GM23248 (cell line): ENCODE results near the gene SSB. TPM values are rescaled to one million over a fixed set of nuclear protein-coding genes. Genes with fewer than 3 reads are reported as not detected.
"Not testable (repeated sequence)": the region's sequence is repeated elsewhere in the genome, so short reads cannot be mapped to it uniquely, and the experiment has no call there.

Experiments
- DNase-seq: peaks from one replicate; pipeline ENCODE4 v3.0.0-alpha.2; 2015
- H2AFZ ChIP-seq: fragments of 200-600 bp; sonication (generic); 2 replicates; pipeline ENCODE4 v1.6.1; 2016; ENCODE audit warnings: antibody characterized with exemption
- H3F3A ChIP-seq: fragments of 200-600 bp; sonication (generic); 2 replicates; pipeline ENCODE4 v1.6.1; 2016; ENCODE audit warnings: mild to moderate bottlenecking, antibody characterized with exemption, mixed run types; ENCODE audit not compliant: insufficient read depth
- H3K27ac ChIP-seq: fragments of 200-600 bp; sonication (generic); 2 replicates; pipeline ENCODE4 v1.5.1; 2016; ENCODE audit warnings: mild to moderate bottlenecking
- H3K27me3 ChIP-seq: fragments of 200-600 bp; sonication (generic); replicated peaks from 2 replicates; pipeline ENCODE4 v1.6.1; 2016; ENCODE audit warnings: mild to moderate bottlenecking; ENCODE audit not compliant: insufficient read depth
- H3K36me3 ChIP-seq: fragments of 200-600 bp; sonication (generic); 2 replicates; pipeline ENCODE4 v1.6.1; 2016; ENCODE audit warnings: low read depth, mild to moderate bottlenecking
- H3K4me1 ChIP-seq: fragments of 200-600 bp; sonication (generic); 2 replicates; pipeline ENCODE4 v1.6.1; 2016; ENCODE audit warnings: mild to moderate bottlenecking; ENCODE audit not compliant: insufficient read depth
- H3K4me2 ChIP-seq: fragments of 200-600 bp; sonication (generic); one replicate; pipeline ENCODE4 v1.6.1; 2016; ENCODE audit warnings: mild to moderate bottlenecking; ENCODE audit not compliant: unreplicated experiment
- H3K4me3 ChIP-seq: fragments of 200-600 bp; sonication (generic); 2 replicates; pipeline ENCODE4 v1.5.1; 2016; ENCODE audit warnings: mild to moderate bottlenecking
- H3K79me2 ChIP-seq: fragments of 200-600 bp; sonication (generic); 2 replicates; pipeline ENCODE4 v1.6.1; 2016; ENCODE audit warnings: mild to moderate bottlenecking; ENCODE audit not compliant: insufficient read depth
- H3K9ac ChIP-seq: fragments of 200-600 bp; sonication (generic); 2 replicates; pipeline ENCODE4 v1.6.1; 2016; ENCODE audit warnings: mild to moderate bottlenecking
- H3K9me2 ChIP-seq: fragments of 200-600 bp; sonication (generic); 2 replicates; pipeline ENCODE4 v1.6.1; 2016; ENCODE audit warnings: mixed run types, mild to moderate bottlenecking, moderate library complexity; ENCODE audit not compliant: insufficient read depth
- H3K9me3 ChIP-seq: fragments of 200-600 bp; sonication (generic); one replicate; pipeline ENCODE4 v1.6.1; 2017; ENCODE audit warnings: low read depth
- H4K20me1 ChIP-seq: fragments of 200-600 bp; sonication (generic); 2 replicates; pipeline ENCODE4 v1.6.0; 2016; ENCODE audit not compliant: insufficient read depth
- EZH2 ChIP-seq: fragments of 200-600 bp; sonication (generic); IDR thresholded peaks from 2 replicates; pipeline ENCODE4 v1.6.1; 2018; ENCODE audit warnings: antibody characterized with exemption, mild to moderate bottlenecking; ENCODE audit not compliant: insufficient read depth, poor library complexity, severe bottlenecking
- EZH2phosphoT487 ChIP-seq: fragments of 200-600 bp; sonication (generic); IDR thresholded peaks from 2 replicates; pipeline ENCODE4 v1.6.1; 2018; ENCODE audit warnings: antibody characterized with exemption, moderate library complexity, mild to moderate bottlenecking, low read depth; ENCODE audit not compliant: insufficient read depth
- WGBS, 2 experiments: methylation state at CpG; one replicate each; pipeline ENCODE4 v1.1.6; 2015 to 2017; ENCODE audit warnings: low lambda C conversion rate in 2 of 2, low coverage in 1 of 2; ENCODE audit errors: missing lambda C conversion rate in 2 of 2; 5-methylcytosine and 5-hydroxymethylcytosine counted together
- in situ Hi-C: fragments of 300-500 bp; cut with MboI; formaldehyde crosslinking; loops from 2 replicates; pipeline ENCODE4 v1.15.0; 2020
- polyA plus RNA-seq: library from polyadenylated mRNA; unstranded; fragments of >200 nt; fragmentation: Nextera tagmentation; extraction: Ambion mirVana; gene quantifications from 2 replicates; pipeline ENCODE4 v1.2.1, GENCODE V29; 2016
- total RNA-seq: library from RNA; depleted of rRNA; stranded (reverse); fragments of >200 nt; shearing (Covaris generic); gene quantifications from 2 replicates; pipeline ENCODE4 v1.2.3, GENCODE V29; 2014; rRNA removed

The SSB gene
- total and polyA plus RNA-seq, 2 experiments from 2014 or later: 80.4 to 204 TPM

GRCh38 chr2:169853041-169853668, 54.5 kb downstream of the SSB start:
- Histone ChIP-seq H3K9me2 (no peaks in the 10 kb centered on the region), H3K27ac (no peak overlapping the region), H4K20me1 (0 out of 2 replicates have a peak, but pooled peaks cover 3% of the 10 kb centered on the region), H3F3A (no peaks in the 10 kb centered on the region), H3K4me1 (no peaks in the 10 kb centered on the region), H3K79me2 (peaks cover 91% of the 10 kb centered on the region), H3K4me3 (no peak overlapping the region), H3K4me2 (no peak overlapping the region), H3K9me3 (no peaks in the 10 kb centered on the region), H3K9ac (no peak overlapping the region), H3K27me3 (no peaks in the 10 kb centered on the region), H3K36me3 (no peaks in the 10 kb centered on the region), H2AFZ (no peak overlapping the region)
- DNase-seq: no peak
- TF ChIP-seq EZH2phosphoT487: no peak
- TF ChIP-seq EZH2: no peak
- in situ Hi-C loops: no loop called here
- WGBS, 2 experiments: 92 to 94% methylated on average over 4 of the region's 4 CpGs

- peaks cover 91% of the 10 kb centered on the region for H3K79me2 ChIP-seq
- H3F3A ChIP-seq, in situ Hi-C loops, H3K9ac ChIP-seq, H3K27me3 ChIP-seq, H3K36me3 ChIP-seq, H3K4me1 ChIP-seq, H3K9me3 ChIP-seq, H2AFZ ChIP-seq, H3K27ac ChIP-seq, DNase-seq, H3K4me2 ChIP-seq, H3K9me2 ChIP-seq, H3K4me3 ChIP-seq, H4K20me1 ChIP-seq: not testable (repeated sequence)
- 94 to 95% methylated on average over 12 to 42 of the region's 42 CpGs for WGBS, 2 experiments
These were observed 56.9 kb downstream of the SSB start for GRCh38 chr2:169855281-169856258.

GRCh38 chr2:169859423-169859822, 60.8 kb downstream of the SSB start:
- H4K20me1 ChIP-seq: no peaks in the 10 kb centered on the region

GRCh38 chr2:169860149-169860548, 61.5 kb downstream of the SSB start:
- Histone ChIP-seq H3K4me1 (no peaks in the 10 kb centered on the region; the same call in 1 of the 2 replicates), H3K9me2 (no peaks in the 10 kb centered on the region), H3K36me3 (no peaks in the 10 kb centered on the region), H3K79me2 (peaks cover 91% of the 10 kb centered on the region), H4K20me1 (0 out of 2 replicates have a peak, but pooled peaks cover under 1% of the 10 kb centered on the region), H2AFZ (no peak overlapping the region), H3K9me3 (peaks cover 3% of the 10 kb centered on the region), H3K27me3 (no peaks in the 10 kb centered on the region), H3F3A (no peaks in the 10 kb centered on the region), H3K4me2 (no peak overlapping the region), H3K9ac (no peak overlapping the region), H3K4me3 (no peak overlapping the region), H3K27ac (no peak overlapping the region)
- no peak for TF ChIP-seq EZH2phosphoT487
- no peak for TF ChIP-seq EZH2
- 91 to 92% methylated on average over 4 of the region's 4 CpGs for WGBS, 2 experiments
- in situ Hi-C loops: no loop called here
- DNase-seq: no peak

More at GRCh38 chr2:169859423-169859822, 60.8 kb downstream of the SSB start:
- no peaks in the 10 kb centered on the region for H3F3A ChIP-seq
- no peak overlapping the region for H2AFZ ChIP-seq
- WGBS, 2 experiments: 95 to 99% methylated on average over 4 of the region's 4 CpGs
- H3K9me3 ChIP-seq: peaks cover 3% of the 10 kb centered on the region
- peaks cover 91% of the 10 kb centered on the region for H3K79me2 ChIP-seq
- no peaks in the 10 kb centered on the region for H3K27me3 ChIP-seq
- TF ChIP-seq EZH2 (no peak), EZH2phosphoT487 (no peak)
- in situ Hi-C loops: no loop called here
- H3K4me2 ChIP-seq: no peak overlapping the region
- H3K4me3 ChIP-seq: no peak overlapping the region
- H3K9ac ChIP-seq: no peak overlapping the region
- no peak for DNase-seq
- H3K27ac ChIP-seq: no peak overlapping the region
- H3K9me2 ChIP-seq: no peaks in the 10 kb centered on the region
- no peaks in the 10 kb centered on the region for H3K4me1 ChIP-seq
- H3K36me3 ChIP-seq: no peaks in the 10 kb centered on the region

Other genes with a start within 250 kb of the SSB start
- gene FASTKD1, start 225.0 kb upstream of the SSB start, total RNA-seq: 13.3 and 18.8 TPM in 2 replicates
- gene FASTKD1, start 225.0 kb upstream of the SSB start, polyA plus RNA-seq: 15.7 and 17.7 TPM in 2 replicates
- gene PPIG, start 214.5 kb upstream of the SSB start, total RNA-seq: 23.0 and 28.2 TPM in 2 replicates
- gene PPIG, start 214.5 kb upstream of the SSB start, polyA plus RNA-seq: 51.3 and 60.5 TPM in 2 replicates
- not detected in 2 replicates for gene CFAP210, start 104.5 kb upstream of the SSB start, total RNA-seq
- gene CFAP210, start 104.5 kb upstream of the SSB start, polyA plus RNA-seq: 0.11 TPM in 1 of 2 replicates, not detected in the other
- gene PHOSPHO2, start 104.4 kb upstream of the SSB start, total RNA-seq: 0.86 and 2.4 TPM in 2 replicates
- gene PHOSPHO2, start 104.4 kb upstream of the SSB start, polyA plus RNA-seq: 3.6 and 3.8 TPM in 2 replicates
- gene KLHL23, start 65.0 kb upstream of the SSB start, total RNA-seq: 0.38 and 1.7 TPM in 2 replicates
- gene KLHL23, start 65.0 kb upstream of the SSB start, polyA plus RNA-seq: 0.26 and 0.62 TPM in 2 replicates
- gene METTL5, start 26.0 kb downstream of the SSB start, total RNA-seq: 23.6 and 29.2 TPM in 2 replicates
- gene METTL5, start 26.0 kb downstream of the SSB start, polyA plus RNA-seq: 78.6 and 83.2 TPM in 2 replicates
- 21.2 and 22.4 TPM in 2 replicates for gene UBR3, start 28.6 kb downstream of the SSB start, total RNA-seq
- 8.9 and 9.2 TPM in 2 replicates for gene UBR3, start 28.6 kb downstream of the SSB start, polyA plus RNA-seq